ENCODE data around the gene ETFBKMT. TPM values are rescaled to one million over a fixed set of nuclear protein-coding genes. Genes with fewer than 3 reads are reported as not detected.
"Not testable (repeated sequence)": the region's sequence is repeated elsewhere in the genome, so short reads cannot be mapped to it uniquely, and the experiment has no call there.

Gene ETFBKMT
- total RNA-seq, 1 donor from 2014 or later: 0.73 TPM

DNA sequence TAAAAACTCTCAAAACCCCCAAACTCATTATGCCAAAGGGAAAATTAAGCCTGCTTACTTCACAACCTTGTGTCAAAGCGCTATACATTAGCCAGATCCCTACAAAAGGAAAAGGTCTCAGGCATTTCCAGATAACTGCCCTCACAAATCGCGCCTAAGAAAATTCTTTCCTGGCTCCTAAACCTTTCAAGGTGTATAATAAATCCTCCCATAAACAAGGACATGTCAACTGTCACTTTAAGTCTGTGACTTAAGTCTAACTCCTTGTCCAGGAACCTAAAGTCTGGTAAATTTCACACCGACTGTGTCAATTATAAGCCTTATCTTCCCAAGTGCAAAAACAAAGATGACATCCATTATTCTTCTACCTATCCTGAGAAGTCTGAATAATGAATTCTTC lies 4.3 kb upstream of the ETFBKMT start:
- intact Hi-C loops (cut with micrococcal nuclease): loop anchor here (10.0 kb wide), 3 partner anchors 480 to 900 kb away; partner anchors contain the start of gene CAPRIN2

- intact Hi-C loops (cut with micrococcal nuclease): loop anchor here (10.0 kb wide), 3 partner anchors 479 to 901 kb away; partner anchors contain the start of gene CAPRIN2
Measured at GRCh38 chr12:31655792-31656191, 3.7 kb upstream of the ETFBKMT start.

GRCh38 chr12:31658471-31659086 lies 909 bp upstream of the ETFBKMT start:
- intact Hi-C loops (cut with micrococcal nuclease): loop anchor here (1.0 to 10.0 kb wide), 9 partner anchors 71 to 1021 kb away; partner anchors contain the start of genes AMN1, CAPRIN2, DNM1L and RESF1

DNA sequence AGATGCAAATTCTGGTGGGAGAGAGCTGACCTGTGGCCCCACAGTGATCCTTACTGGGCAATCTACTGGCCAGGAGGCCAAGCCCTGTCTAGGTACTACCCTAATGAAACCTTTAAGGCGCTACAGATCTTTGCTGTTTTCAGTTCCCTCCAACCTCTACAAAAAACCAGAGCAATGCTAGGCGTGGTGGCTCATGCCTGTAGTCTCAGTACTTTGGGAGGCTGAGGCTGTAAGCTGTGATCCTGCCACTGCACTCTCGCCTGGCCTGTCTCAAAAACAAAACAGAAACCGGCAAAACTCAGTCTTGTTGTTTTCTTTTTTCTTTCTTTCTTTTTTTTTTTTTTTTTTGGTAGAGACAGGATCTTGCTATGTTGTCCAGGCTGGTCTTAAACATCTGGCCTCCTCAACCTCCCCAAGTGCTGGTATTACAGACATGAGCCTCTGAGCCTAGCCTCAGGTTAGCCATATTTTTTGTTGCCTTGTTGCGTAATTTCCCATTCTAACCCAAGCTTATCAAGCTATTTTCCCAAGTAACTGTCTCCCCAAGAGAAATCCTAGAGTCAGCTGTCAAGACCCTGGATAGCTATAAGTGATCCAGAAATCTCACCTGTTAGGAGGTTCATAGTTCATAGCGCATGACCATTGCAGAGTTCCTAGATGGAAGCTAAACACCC lies 2.8 kb downstream of the ETFBKMT start:
- intact Hi-C loops (cut with micrococcal nuclease): no loop called here

DNA sequence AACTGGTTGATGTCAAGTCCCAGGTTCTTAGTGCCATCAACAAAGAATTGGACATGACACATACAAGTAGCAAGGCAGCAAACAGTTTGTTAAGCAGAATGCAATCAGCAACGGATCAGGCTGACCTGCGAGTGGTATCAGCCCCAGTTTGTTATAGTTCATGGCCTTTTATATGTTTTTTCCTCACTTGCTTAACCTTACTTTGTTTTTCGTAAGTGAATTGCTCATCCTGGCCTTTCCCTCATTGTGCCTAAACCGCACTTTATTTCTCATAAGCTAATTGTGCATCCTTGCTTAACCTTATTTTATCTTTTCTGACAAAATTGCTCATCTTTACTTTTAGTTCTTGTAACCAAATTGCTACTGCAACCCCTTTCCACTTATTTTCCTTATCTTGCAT lies 4.1 kb downstream of the ETFBKMT start:
- intact Hi-C loops (cut with micrococcal nuclease): no loop called here

GRCh38 chr12:31664038-31664437 lies 4.5 kb downstream of the ETFBKMT start:
- intact Hi-C loops (cut with micrococcal nuclease): no loop called here

GRCh38 chr12:31669020-31669419 lies 9.5 kb downstream of the ETFBKMT start:
- intact Hi-C loops (cut with micrococcal nuclease): no loop called here

GRCh38 chr12:31669582-31669981 lies 10.1 kb downstream of the ETFBKMT start:
- intact Hi-C loops (cut with micrococcal nuclease): not testable (repeated sequence)

DNA sequence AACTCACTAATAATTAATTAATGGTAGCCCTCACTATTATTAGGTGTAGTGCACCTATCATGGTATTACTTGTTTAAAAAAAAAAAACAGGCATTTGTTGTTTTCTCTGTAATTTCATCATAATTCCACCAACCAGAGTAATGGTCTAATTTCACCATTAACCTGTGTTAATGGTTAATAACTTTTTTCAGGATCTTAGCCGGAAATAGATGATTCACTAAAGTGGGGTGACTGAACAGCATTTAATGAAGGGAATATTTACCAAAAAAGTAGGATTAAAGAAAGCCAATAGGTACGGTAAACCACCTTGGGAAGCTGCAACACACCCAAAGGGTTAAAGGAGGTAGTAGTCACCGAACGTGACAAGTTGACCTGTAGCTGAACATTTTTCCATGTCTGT lies 13.0 kb downstream of the ETFBKMT start:
- intact Hi-C loops (cut with micrococcal nuclease): no loop called here

DNA sequence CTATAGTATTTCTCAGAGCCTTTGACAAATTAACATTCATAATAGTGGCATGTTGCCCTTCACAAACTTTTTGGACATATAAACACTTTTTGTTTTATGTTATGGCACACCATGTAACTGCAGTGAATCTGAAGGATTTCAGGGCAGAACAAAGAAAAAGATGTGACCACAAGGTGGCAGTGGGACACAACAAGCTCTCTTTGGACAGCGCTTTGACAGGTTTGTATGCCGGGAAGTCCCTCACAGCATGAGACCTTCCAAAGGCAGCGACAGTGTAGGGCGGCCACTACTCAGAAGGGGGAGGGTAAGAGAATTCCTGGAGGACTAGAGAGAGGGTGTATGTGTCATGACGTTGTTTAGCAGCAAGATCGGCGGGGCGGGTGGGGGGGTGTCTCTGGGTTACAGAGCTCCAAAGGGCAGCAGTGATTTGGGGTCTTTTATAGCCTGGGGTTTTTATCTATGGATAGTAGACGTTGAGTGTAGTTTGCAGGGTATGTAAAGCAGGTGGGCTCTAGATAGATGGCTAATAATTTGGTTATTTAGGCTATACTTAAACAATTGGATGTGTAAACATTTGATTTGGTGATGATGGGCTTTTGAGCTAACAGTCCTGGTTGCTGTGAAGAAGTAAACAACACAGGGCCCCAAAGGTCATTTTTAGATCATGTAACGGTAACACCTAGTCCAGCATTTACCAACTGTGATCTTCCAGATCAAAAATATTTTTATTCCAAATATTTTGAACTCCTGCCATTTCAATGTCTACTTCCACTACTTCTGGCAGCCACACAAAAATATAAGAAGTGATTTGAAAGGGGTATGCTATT lies 22.9 kb downstream of the ETFBKMT start:
- intact Hi-C loops (cut with micrococcal nuclease): loop anchor here (1.0 to 2.0 kb wide), 6 partner anchors 29 to 630 kb away; partner anchors contain the start of gene RESF1

DNA sequence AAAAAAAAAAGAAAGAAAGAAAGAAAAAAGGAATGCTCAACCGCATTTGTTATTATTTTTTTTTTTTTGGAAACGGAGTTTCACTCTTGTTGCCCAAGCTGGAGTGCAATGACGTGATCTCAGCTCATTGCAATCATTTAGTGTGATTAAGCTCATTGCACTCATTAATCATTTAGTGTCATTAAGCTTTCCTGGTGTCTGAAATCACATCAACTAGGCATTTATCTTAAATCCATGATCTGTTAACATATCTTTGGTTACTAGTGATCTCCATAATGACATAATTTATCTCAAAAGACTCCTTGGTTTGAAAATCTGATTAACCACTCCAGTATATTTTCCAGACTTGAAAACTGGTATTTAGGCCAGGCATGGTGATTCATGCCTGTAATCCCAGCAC lies 26.3 kb downstream of the ETFBKMT start:
- intact Hi-C loops (cut with micrococcal nuclease): no loop called here

- intact Hi-C loops (cut with micrococcal nuclease): no loop called here
Measured at GRCh38 chr12:31687101-31687527, 27.6 kb downstream of the ETFBKMT start.

GRCh38 chr12:31689921-31690320 lies 30.4 kb downstream of the ETFBKMT start:
- intact Hi-C loops (cut with micrococcal nuclease): not testable (repeated sequence)

DNA sequence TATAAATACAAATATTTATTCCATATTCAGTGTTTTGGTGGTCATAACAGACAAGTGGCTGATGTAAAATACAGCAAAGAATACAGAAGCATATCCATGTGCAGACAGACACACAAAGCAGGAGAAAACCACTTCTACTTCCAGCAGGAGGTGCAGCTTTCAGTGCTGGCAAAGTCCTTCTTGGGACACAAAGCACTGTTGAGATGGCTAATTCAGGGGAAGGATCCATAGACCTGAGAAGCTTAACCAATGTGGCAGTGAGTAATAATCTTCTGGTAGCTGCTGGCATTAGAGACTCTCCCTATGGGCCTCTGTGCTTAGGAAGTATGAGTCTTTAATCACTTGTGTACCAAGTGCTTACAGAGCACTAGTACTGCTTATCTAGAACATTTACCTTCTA lies 42.6 kb downstream of the ETFBKMT start:
- intact Hi-C loops (cut with micrococcal nuclease): no loop called here

GRCh38 chr12:31705621-31706020 lies 46.1 kb downstream of the ETFBKMT start:
- intact Hi-C loops (cut with micrococcal nuclease): no loop called here

- intact Hi-C loops (cut with micrococcal nuclease): not testable (repeated sequence)
Measured at GRCh38 chr12:31708118-31708517, 48.6 kb downstream of the ETFBKMT start.

DNA sequence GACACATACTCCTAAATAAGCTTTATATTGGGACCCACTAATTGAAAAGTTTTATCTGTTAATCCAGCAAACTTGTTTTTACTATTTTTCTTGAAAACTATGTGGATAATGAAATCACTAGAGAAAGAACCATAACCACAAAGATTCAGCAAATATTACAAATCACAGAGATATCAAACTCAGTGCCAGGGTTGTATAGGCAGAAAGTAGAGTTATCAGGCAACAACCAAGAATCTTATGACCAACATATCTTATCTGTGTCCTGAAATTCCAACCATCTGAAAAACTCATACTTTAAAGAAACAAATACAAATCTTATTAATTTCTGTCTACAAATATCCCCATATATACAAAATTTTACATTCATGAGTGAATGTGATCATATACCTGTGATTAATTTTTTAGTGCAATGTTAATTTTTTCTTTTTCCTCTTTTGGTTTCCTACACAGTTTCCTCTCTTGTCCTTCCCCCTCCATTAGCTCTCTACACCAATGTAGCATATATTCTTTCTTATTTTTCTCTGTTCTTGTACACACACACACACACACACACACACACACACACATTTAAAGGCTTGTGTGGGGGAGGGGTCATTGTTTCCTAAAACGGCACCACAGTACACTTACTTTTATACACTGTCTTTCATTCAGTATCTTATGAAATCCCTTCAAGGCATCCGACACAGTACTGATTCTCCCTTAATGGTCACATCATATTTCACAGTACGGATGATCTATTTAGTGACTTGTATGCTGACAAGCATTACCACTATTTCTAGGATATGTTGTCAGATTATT lies 50.7 kb downstream of the ETFBKMT start:
- intact Hi-C loops (cut with micrococcal nuclease): no loop called here

DNA sequence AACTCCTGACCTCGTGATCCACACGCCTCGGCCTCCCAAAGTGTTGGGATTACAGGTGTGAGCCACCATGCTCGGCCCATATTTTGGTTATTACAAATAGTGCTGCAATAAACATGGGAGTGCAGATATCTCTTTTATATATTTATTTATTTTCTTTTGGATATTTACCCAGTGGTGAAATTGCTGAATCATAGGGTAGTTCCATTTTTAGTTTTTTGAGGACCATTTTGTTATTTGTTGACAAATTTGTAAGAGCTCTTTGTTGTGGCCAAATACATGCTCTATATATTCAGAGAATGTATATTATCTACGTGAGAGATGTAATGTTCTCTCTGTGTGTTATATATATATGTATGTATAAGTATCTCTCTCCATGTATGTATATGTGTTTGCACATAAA lies 53.4 kb downstream of the ETFBKMT start:
- intact Hi-C loops (cut with micrococcal nuclease): no loop called here

DNA sequence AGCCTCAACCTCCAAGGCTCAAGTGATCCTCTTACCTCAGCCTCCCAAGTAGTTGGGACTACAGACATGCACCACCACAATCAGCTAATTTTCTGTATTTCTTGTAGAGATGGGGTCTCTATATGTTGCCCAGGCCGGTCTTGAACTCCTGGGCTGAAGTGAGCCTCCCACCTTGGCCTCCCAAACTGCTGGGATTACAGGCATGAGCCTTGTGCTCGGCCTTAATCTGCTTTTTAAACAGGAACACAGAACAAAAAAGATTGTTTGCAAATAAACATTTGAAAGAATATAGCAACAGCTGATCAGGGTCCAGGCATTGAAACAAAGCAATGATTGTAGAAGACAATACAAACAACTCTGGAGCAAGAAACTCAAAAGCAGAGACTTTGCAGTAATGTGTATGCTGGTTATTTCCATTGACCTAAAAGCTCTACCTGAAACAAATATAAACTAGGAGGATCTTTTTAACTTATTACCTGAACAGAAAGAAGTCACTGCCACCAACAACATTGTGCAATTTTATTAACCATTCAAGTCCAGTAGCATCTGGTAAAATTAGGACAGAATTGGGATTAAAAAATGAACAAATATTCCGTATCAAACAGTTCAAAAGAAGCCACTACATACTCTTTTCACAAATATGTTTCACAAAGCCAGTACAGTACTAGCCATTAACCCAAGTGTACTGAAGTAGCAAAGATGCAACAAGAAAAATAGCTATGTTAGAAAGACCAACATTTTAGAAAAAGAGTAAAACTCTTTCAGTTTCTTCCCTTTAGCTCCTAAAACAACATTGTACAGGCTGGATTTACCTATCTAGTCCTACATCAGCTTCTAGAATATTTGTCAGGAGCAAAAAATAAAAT lies 55.2 kb downstream of the ETFBKMT start:
- intact Hi-C loops (cut with micrococcal nuclease): no loop called here

DNA sequence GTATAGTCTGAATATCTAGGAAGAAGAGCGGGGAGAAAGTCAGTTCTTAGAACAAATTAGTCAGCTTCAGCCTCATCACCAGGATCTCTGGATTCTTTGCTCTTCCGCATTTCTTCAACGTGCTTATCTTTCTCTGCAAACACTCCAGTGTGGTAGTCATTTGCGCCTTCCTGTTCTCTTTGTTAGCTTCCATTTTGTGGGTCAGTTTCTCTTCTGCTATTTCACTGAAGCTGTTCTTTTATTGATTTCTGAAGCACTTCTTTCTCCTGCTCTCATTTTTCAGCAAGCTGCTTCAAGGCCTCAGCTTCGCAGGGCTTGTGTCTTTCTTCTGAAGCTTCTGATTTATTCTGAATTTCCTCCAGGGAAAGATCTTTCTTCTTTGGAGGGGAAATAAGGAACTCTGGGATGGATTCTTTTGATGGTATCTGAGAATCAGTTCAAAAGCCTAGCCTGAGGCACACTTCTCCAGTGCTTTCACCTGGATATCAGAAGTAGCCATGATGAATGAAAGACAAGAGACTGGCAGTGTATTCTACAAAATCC lies 55.9 kb downstream of the ETFBKMT start:
- intact Hi-C loops (cut with micrococcal nuclease): no loop called here
